ENCODE results near the gene STK40. TPM values are rescaled to one million over a fixed set of nuclear protein-coding genes. Genes with fewer than 3 reads are reported as not detected.
A peak's percentile ranks its signal among the peaks of the same experiment; 100 is the strongest.

The STK40 gene
- total RNA-seq, 1 donor: 12.9 TPM

DNA sequence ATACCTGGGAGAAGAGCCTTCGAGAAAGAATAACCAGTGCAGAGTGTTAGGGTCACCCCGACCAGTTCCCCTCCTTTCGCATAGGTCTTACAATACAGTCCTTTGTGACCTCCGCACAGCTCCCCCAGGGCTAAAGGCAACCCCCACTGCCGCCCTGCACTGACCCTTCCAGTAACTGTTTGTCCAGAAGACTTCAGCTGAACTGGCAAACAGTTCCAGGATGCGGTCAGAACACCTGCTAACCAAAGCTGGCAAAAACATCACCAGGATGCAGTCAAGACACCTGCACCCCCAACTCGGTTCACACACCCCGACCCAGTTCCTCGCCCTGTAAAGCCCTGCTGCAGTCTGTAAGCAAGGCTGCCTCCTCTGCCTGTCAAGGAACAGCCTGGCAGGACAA is 55.9 kb downstream of the STK40 start:
- TF ChIP-seq, protein P1, sequence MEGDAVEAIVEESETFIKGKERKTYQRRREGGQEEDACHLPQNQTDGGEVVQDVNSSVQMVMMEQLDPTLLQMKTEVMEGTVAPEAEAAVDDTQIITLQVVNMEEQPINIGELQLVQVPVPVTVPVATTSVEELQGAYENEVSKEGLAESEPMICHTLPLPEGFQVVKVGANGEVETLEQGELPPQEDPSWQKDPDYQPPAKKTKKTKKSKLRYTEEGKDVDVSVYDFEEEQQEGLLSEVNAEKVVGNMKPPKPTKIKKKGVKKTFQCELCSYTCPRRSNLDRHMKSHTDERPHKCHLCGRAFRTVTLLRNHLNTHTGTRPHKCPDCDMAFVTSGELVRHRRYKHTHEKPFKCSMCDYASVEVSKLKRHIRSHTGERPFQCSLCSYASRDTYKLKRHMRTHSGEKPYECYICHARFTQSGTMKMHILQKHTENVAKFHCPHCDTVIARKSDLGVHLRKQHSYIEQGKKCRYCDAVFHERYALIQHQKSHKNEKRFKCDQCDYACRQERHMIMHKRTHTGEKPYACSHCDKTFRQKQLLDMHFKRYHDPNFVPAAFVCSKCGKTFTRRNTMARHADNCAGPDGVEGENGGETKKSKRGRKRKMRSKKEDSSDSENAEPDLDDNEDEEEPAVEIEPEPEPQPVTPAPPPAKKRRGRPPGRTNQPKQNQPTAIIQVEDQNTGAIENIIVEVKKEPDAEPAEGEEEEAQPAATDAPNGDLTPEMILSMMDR (IDR thresholded peaks at IDR 0.05; ENCODE audit: insufficient read depth, low read length): no peak
- DNase-seq (ENCODE audit: low read depth): no peak
- no peak overlapping the region for H3K4me3 ChIP-seq (ENCODE audit: low read depth, low read length)

DNA sequence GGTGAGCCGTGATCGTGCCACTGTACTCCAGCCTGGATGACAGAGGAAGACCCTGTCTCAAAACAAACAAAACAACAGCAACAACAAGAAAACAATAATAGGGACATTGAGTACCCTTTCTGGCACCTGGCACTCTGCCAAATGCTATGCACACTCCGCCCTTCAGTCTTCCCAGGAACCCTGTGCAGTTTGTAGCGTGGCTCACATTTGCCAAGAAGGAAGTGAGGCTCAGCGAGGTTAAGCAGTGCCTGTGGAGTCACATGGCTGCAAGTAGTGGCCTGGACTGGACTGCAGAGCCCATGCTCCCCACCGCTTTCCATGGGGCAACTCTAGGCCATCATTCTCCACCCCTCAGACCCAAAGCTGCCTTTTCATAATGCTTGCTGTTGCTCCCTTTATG is 57.0 kb downstream of the STK40 start:
- no peak overlapping the region for H3K4me3 ChIP-seq (ENCODE audit: low read depth, low read length)
- peak; percentile 45 for DNase-seq (ENCODE audit: low read depth)
- TF ChIP-seq, protein P1 (IDR thresholded peaks at IDR 0.05; ENCODE audit: insufficient read depth, low read length): no peak

GRCh38 chr1:36328088-36328480 is 57.6 kb downstream of the STK40 start:
- DNase-seq (ENCODE audit: low read depth): no peak
- no peak overlapping the region for H3K4me3 ChIP-seq (ENCODE audit: low read depth, low read length)
- TF ChIP-seq, protein P1 (IDR thresholded peaks at IDR 0.05; ENCODE audit: insufficient read depth, low read length): no peak

- TF ChIP-seq, protein P1 (IDR thresholded peaks at IDR 0.05; ENCODE audit: insufficient read depth, low read length): no peak
- no peak overlapping the region for H3K4me3 ChIP-seq (ENCODE audit: low read depth, low read length)
- DNase-seq (ENCODE audit: low read depth): peak; percentile 34
These were observed 58.2 kb downstream of the STK40 start for GRCh38 chr1:36327421-36328087.

- no peak overlapping the region for H3K4me3 ChIP-seq (ENCODE audit: low read depth, low read length)
- TF ChIP-seq, protein P1 (IDR thresholded peaks at IDR 0.05; ENCODE audit: insufficient read depth, low read length): no peak
These were observed 59.2 kb downstream of the STK40 start for GRCh38 chr1:36326499-36326898.

GRCh38 chr1:36324353-36324703 is 61.4 kb downstream of the STK40 start:
- TF ChIP-seq, protein P1 (IDR thresholded peaks at IDR 0.05; ENCODE audit: insufficient read depth, low read length): no peak
- no peak for DNase-seq (ENCODE audit: low read depth)
- no peak overlapping the region for H3K4me3 ChIP-seq (ENCODE audit: low read depth, low read length)

More at GRCh38 chr1:36326499-36326898, 59.2 kb downstream of the STK40 start:
- DNase-seq (ENCODE audit: low read depth): no peak

Measured in fibroblast of the aortic adventitia (primary cell).